Measurements from ENCODE around the gene RAB7A. TPM values are rescaled to one million over a fixed set of nuclear protein-coding genes. Genes with fewer than 3 reads are reported as not detected.
A peak's percentile ranks its signal among the peaks of the same experiment; 100 is the strongest.

The RAB7A gene
- total RNA-seq, 1 experiment from 2014 or later = 155 TPM

DNA sequence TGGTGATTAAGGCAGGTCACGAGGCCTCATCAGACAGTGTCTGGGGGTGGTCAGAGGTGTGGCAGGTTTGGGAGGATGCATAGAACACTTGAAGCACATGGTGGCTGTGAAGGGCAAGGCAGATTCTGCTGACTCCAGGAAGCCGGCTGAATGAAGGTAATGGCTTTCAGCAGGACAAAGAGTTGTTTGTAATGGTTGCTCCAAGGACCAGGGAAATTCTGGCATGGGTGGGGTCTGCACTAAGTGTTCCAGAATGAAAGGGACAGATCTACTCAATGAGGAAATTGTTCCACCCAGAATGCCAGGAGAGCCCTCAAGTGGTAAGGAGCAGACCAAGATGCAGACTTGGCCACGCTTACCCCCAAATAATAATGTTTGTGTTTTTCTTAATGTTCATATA lies 82.7 kb downstream of the RAB7A start:
- Mint-ChIP-seq H3K27ac (peak overlapping the region in 1 of 3 experiments; percentile 15; a peak in 1 of 7 replicates), H3K36me3 (ENCODE audit: insufficient read depth in 1 of 3, low read depth in 3 of 3) (peaks cover 46 to 81% (median 64%) of the 10 kb centered on the region in 3 experiments; a peak in 6 of 7 replicates), H3K4me3 (no peak overlapping the region), H3K27me3 (ENCODE audit: low read depth) (no peaks in the 10 kb centered on the region), H3K4me1 (peaks cover 6 to 13% of the 10 kb centered on the region in 2 experiments), H3K9me3 (no peaks in the 10 kb centered on the region)
- Histone ChIP-seq H3T11ph (ENCODE audit: low read length) (no peak overlapping the region), H4K8ac (replicated peaks; ENCODE audit: insufficient read length, low read depth, low read length) (no peak overlapping the region), H2BK15ac (ENCODE audit: low read depth, low read length) (no peak overlapping the region), H2BK5ac (ENCODE audit: insufficient read length, low read length) (no peak overlapping the region), H3K4me1 (ENCODE audit: insufficient read depth, low read length) (no peaks in the 10 kb centered on the region), H3K9ac (ENCODE audit: extremely low read depth, insufficient read length, low read length) (no peak overlapping the region), H3K27me3 (ENCODE audit: insufficient read depth, low read length) (no peaks in the 10 kb centered on the region), H3K9me3 (ENCODE audit: control insufficient read depth, low read depth, low read length) (no peaks in the 10 kb centered on the region), H4K91ac (ENCODE audit: insufficient read length, low read depth, low read length) (no peak overlapping the region), H3K56ac (ENCODE audit: insufficient read length, low read depth, low read length) (no peak overlapping the region), H3K79me1 (ENCODE audit: insufficient read depth, low read depth, low read length, poor library complexity, severe bottlenecking) (peaks cover 2% of the 10 kb centered on the region), H4K5ac (ENCODE audit: insufficient read length, low read depth, low read length) (no peak overlapping the region), H3K4me2 (ENCODE audit: insufficient read depth, insufficient read length, low read length) (no peak overlapping the region), H3K14ac (ENCODE audit: insufficient read depth, low read length) (no peak overlapping the region), H3K79me2 (ENCODE audit: insufficient read depth, low read length) (no peaks in the 10 kb centered on the region), H2BK120ac (ENCODE audit: low read depth, low read length, poor library complexity, severe bottlenecking) (no peak overlapping the region), H4K20me1 (ENCODE audit: control insufficient read depth, insufficient read depth, insufficient read length) (no peaks in the 10 kb centered on the region), H2AFZ (ENCODE audit: low read length) (no peak overlapping the region), H3K18ac (ENCODE audit: insufficient read length, low read depth, low read length) (no peak overlapping the region), H3K27ac (ENCODE audit: insufficient read length, low read depth, low read length) (no peak overlapping the region), H2BK12ac (ENCODE audit: insufficient read length, low read depth, low read length) (no peak overlapping the region), H3K4ac (ENCODE audit: low read depth, low read length) (no peak overlapping the region), H3K23me2 (ENCODE audit: insufficient read length, low read depth, low read length, poor library complexity, severe bottlenecking) (no peaks in the 10 kb centered on the region), H3K23ac (ENCODE audit: insufficient read length, low read depth, low read length) (no peak overlapping the region), H2AK5ac (ENCODE audit: insufficient read length, low read length) (no peak overlapping the region), H2BK20ac (ENCODE audit: low read depth, low read length, poor library complexity, severe bottlenecking) (no peak overlapping the region)
- no CpG with 5 or more reads among the region's 3 CpGs for WGBS (ENCODE audit: extremely low coverage, insufficient read length, low lambda C conversion rate)
- DNase-seq = no peak
- TF ChIP-seq, protein P1, sequence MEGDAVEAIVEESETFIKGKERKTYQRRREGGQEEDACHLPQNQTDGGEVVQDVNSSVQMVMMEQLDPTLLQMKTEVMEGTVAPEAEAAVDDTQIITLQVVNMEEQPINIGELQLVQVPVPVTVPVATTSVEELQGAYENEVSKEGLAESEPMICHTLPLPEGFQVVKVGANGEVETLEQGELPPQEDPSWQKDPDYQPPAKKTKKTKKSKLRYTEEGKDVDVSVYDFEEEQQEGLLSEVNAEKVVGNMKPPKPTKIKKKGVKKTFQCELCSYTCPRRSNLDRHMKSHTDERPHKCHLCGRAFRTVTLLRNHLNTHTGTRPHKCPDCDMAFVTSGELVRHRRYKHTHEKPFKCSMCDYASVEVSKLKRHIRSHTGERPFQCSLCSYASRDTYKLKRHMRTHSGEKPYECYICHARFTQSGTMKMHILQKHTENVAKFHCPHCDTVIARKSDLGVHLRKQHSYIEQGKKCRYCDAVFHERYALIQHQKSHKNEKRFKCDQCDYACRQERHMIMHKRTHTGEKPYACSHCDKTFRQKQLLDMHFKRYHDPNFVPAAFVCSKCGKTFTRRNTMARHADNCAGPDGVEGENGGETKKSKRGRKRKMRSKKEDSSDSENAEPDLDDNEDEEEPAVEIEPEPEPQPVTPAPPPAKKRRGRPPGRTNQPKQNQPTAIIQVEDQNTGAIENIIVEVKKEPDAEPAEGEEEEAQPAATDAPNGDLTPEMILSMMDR (conservative IDR thresholded peaks at IDR 0.05) = no peak

Data from H9 (cell line).